Stromal cell of bone marrow (primary cell): ENCODE measurements around the gene RAET1E.
"Not testable (repeated sequence)": the region's sequence is repeated elsewhere in the genome, so short reads cannot be mapped to it uniquely, and the experiment has no call there.

Experiments used
- DNase-seq: peaks from one replicate; pipeline ENCODE4 v3.0.0-alpha.2; 2012; ENCODE audit warnings: low read depth

The RAET1E gene

GRCh38 chr6:149909701-149910470 is 12.0 kb upstream of the RAET1E start:
- no peak for DNase-seq

GRCh38 chr6:149908480-149908879 is 10.6 kb upstream of the RAET1E start:
- DNase-seq: not testable (repeated sequence)

GRCh38 chr6:149907317-149907716 is 9.4 kb upstream of the RAET1E start:
- DNase-seq: no peak

GRCh38 chr6:149906405-149906804 is 8.5 kb upstream of the RAET1E start:
- DNase-seq: no peak

- no peak for DNase-seq
Measured at GRCh38 chr6:149905911-149906371, 8.0 kb upstream of the RAET1E start.

- DNase-seq: no peak
Measured at GRCh38 chr6:149905371-149905910, 7.5 kb upstream of the RAET1E start.

- no peak for DNase-seq
Measured at GRCh38 chr6:149904661-149905370, 6.9 kb upstream of the RAET1E start.

GRCh38 chr6:149903938-149904611 is 6.2 kb upstream of the RAET1E start:
- DNase-seq: no peak

- DNase-seq: no peak
Measured at GRCh38 chr6:149901444-149902140, 3.7 kb upstream of the RAET1E start.

GRCh38 chr6:149900620-149901443 is 2.9 kb upstream of the RAET1E start:
- no peak for DNase-seq

GRCh38 chr6:149899926-149900619 is 2.2 kb upstream of the RAET1E start:
- no peak for DNase-seq

GRCh38 chr6:149899486-149899885 is 1.6 kb upstream of the RAET1E start:
- no peak for DNase-seq

GRCh38 chr6:149898966-149899365 is 1.1 kb upstream of the RAET1E start:
- DNase-seq: no peak

- peak; percentile 96 for DNase-seq
Measured at GRCh38 chr6:149897015-149897697, 757 bp downstream of the RAET1E start.

GRCh38 chr6:149896491-149896890 is 1.4 kb downstream of the RAET1E start:
- DNase-seq: no peak

- DNase-seq: no peak
Measured at GRCh38 chr6:149895833-149896271, 2.1 kb downstream of the RAET1E start.

- DNase-seq: peak; percentile 84
Measured at GRCh38 chr6:149895048-149895590, 2.8 kb downstream of the RAET1E start.

- not testable (repeated sequence) for DNase-seq
Measured at GRCh38 chr6:149891864-149892263, 6.0 kb downstream of the RAET1E start.

- no peak for DNase-seq
Measured at GRCh38 chr6:149891259-149891658, 6.7 kb downstream of the RAET1E start.
